Nephron (organoid): ENCODE data around the gene LCT.

ENCODE experiments used
- H3K27ac Mint-ChIP-seq, 3 experiments: 2 replicates each; pipeline ENCODE4 v1.8.0; 2020; ENCODE audit warnings: mixed read lengths in 3 of 3, mild to moderate bottlenecking in 2 of 3, moderate library complexity in 1 of 3
- H3K27me3 Mint-ChIP-seq: 2 replicates; pipeline ENCODE4 v1.8.0; 2021; ENCODE audit warnings: low read depth, mild to moderate bottlenecking, moderate library complexity, mixed read lengths
- H3K36me3 Mint-ChIP-seq: 2 replicates; pipeline ENCODE4 v1.8.0; 2020; ENCODE audit warnings: low read depth, mixed read lengths
- H3K4me1 Mint-ChIP-seq: 2 replicates; pipeline ENCODE4 v1.8.0; 2020; ENCODE audit warnings: mixed read lengths
- H3K4me3 Mint-ChIP-seq, 3 experiments: 2 replicates each; pipeline ENCODE4 v1.8.0; 2020; ENCODE audit warnings: mild to moderate bottlenecking in 3 of 3, mixed read lengths in 3 of 3, moderate library complexity in 2 of 3
- H3K9me3 Mint-ChIP-seq: 2 replicates; pipeline ENCODE4 v1.8.0; 2020; ENCODE audit warnings: mixed read lengths
- CTCF ChIP-seq, 3 experiments: fragments of 200-600 bp; sonication (generic); IDR thresholded peaks; one replicate each; pipeline ENCODE4 v1.5.0; 2021; ENCODE audit warnings: antibody characterized with exemption in 3 of 3; ENCODE audit not compliant: unreplicated experiment in 3 of 3

The LCT gene

GRCh38 chr2:135740206-135740605, 96.8 kb downstream of the LCT start:
- Mint-ChIP-seq H3K4me1 (peaks cover 13% of the 10 kb centered on the region), H3K27ac (no peak overlapping the region), H3K9me3 (no peaks in the 10 kb centered on the region), H3K36me3 (peaks cover 10% of the 10 kb centered on the region), H3K27me3 (no peaks in the 10 kb centered on the region), H3K4me3 (no peak overlapping the region)
- TF ChIP-seq CTCF (IDR thresholded peaks at IDR 0.05; ENCODE audit: unreplicated experiment in 3 of 3), result no peak
